Liver (tissue), 3 donors: ENCODE measurements around the gene ZMYM4.

Source experiments
- CTCF ChIP-seq: fragments of 150-350 bp; IDR thresholded peaks from 2 replicates; pipeline ENCODE4 v1.5.1; 2017; ENCODE audit warnings: improper control_type of control experiment, low read depth, low read length; ENCODE audit not compliant: missing input control
- GABPA ChIP-seq, 2 donors: IDR thresholded peaks in 1 of 2; conservative IDR thresholded peaks in 1 of 2; 2 replicates each; pipeline ENCODE4 v1.6.1; 2016; ENCODE audit warnings: antibody characterized with exemption in 2 of 2, mild to moderate bottlenecking in 1 of 2, moderate library complexity in 1 of 2
- HNF4A ChIP-seq, 2 donors: conservative IDR thresholded peaks; 2 replicates each; pipeline ENCODE4 v1.6.1; 2016; ENCODE audit warnings: antibody characterized with exemption in 2 of 2, mild to moderate bottlenecking in 2 of 2
- HNF4G ChIP-seq: IDR thresholded peaks from 2 replicates; pipeline ENCODE4 v1.6.1; 2016; ENCODE audit warnings: antibody characterized with exemption
- RXRA ChIP-seq, 2 donors: IDR thresholded peaks; 2 replicates each; pipeline ENCODE4 v1.6.1; 2017 to 2018; ENCODE audit warnings: antibody characterized with exemption in 2 of 2, mild to moderate bottlenecking in 1 of 2
- TF ChIP-seq, protein P1 (sequence below): IDR thresholded peaks from 2 replicates; pipeline ENCODE4 v1.6.1; 2016; ENCODE audit warnings: antibody characterized with exemption, mild to moderate bottlenecking
- donor health status: healthy.
- donor health status: healthy.

DNA sequence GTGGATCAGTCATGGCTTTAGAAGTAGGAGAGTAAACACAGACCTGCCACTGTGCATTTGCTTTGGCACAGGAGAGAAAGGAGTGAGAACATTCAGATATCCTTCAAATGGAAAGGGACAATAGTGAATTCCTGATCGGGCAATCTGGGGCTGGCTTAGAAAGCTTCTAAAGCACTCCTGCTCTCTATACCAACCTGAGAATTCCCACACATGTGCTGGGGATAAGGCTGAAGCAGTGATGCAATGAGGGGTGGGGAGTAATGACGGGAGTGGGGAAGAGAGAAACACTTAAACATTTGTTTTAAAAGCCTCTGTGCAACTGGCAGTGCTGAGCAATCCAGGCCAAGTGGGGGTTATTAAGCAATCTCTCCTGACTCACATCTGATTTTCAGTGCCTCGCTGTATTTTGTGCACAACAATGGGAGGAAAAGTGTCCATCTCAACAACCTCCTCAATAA lies 179.9 kb downstream of the ZMYM4 start:
- TF ChIP-seq CTCF = no peak
- TF ChIP-seq, protein P1, sequence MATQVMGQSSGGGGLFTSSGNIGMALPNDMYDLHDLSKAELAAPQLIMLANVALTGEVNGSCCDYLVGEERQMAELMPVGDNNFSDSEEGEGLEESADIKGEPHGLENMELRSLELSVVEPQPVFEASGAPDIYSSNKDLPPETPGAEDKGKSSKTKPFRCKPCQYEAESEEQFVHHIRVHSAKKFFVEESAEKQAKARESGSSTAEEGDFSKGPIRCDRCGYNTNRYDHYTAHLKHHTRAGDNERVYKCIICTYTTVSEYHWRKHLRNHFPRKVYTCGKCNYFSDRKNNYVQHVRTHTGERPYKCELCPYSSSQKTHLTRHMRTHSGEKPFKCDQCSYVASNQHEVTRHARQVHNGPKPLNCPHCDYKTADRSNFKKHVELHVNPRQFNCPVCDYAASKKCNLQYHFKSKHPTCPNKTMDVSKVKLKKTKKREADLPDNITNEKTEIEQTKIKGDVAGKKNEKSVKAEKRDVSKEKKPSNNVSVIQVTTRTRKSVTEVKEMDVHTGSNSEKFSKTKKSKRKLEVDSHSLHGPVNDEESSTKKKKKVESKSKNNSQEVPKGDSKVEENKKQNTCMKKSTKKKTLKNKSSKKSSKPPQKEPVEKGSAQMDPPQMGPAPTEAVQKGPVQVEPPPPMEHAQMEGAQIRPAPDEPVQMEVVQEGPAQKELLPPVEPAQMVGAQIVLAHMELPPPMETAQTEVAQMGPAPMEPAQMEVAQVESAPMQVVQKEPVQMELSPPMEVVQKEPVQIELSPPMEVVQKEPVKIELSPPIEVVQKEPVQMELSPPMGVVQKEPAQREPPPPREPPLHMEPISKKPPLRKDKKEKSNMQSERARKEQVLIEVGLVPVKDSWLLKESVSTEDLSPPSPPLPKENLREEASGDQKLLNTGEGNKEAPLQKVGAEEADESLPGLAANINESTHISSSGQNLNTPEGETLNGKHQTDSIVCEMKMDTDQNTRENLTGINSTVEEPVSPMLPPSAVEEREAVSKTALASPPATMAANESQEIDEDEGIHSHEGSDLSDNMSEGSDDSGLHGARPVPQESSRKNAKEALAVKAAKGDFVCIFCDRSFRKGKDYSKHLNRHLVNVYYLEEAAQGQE = no peak
- TF ChIP-seq HNF4G = no peak
- TF ChIP-seq GABPA (IDR thresholded peaks at IDR 0.05 in 1 of 2, conservative IDR thresholded peaks at IDR 0.05 in 1 of 2) = no peak
- TF ChIP-seq HNF4A (conservative IDR thresholded peaks at IDR 0.05) = peak; percentile 46 to 49
- peak; percentile 26 to 46 for TF ChIP-seq RXRA (IDR thresholded peaks at IDR 0.05)
